ENCODE data around the gene FBXL13. TPM values are rescaled to one million over a fixed set of nuclear protein-coding genes. Genes with fewer than 3 reads are reported as not detected.

The FBXL13 gene
- total RNA-seq, 3 donors from 2014 or later (not counting 1 experiment from before 2014, with no cell fraction given): 0.70 to 0.89 (median 0.85) TPM

GRCh38 chr7:102918845-102919244 is 155.8 kb downstream of the FBXL13 start:
- Histone ChIP-seq H3K4me3 (ENCODE audit: low read length) (no peak overlapping the region), H3K9me3 (ENCODE audit: control insufficient read depth, insufficient read depth, low read length) (no peaks in the 10 kb centered on the region), H3K4me1 (ENCODE audit: control insufficient read depth, insufficient read depth, low read length) (no peaks in the 10 kb centered on the region), H3K36me3 (ENCODE audit: control insufficient read depth, insufficient read depth, low read length) (no peaks in the 10 kb centered on the region), H3K27me3 (ENCODE audit: control insufficient read depth, insufficient read depth, low read length) (no peaks in the 10 kb centered on the region), H3K27ac (ENCODE audit: low read length) (no peak overlapping the region)
- Mint-ChIP-seq H3K9me3 (no peaks in the 10 kb centered on the region), H3K36me3 (no peaks in the 10 kb centered on the region), H3K4me1 (no peaks in the 10 kb centered on the region), H3K27ac (no peak overlapping the region), H3K4me3 (no peak overlapping the region), H3K27me3 (ENCODE audit: low read depth in 2 of 2) (no peaks in the 10 kb centered on the region)
- intact Hi-C loops (cut with micrococcal nuclease): no loop called here
- no peak for DNase-seq
- no peak for ATAC-seq
- 69% methylated on average over 1 of the region's 1 CpG for WGBS (ENCODE audit: insufficient coverage)
- no peak for TF ChIP-seq CTCF (IDR thresholded peaks at IDR 0.05)

DNA sequence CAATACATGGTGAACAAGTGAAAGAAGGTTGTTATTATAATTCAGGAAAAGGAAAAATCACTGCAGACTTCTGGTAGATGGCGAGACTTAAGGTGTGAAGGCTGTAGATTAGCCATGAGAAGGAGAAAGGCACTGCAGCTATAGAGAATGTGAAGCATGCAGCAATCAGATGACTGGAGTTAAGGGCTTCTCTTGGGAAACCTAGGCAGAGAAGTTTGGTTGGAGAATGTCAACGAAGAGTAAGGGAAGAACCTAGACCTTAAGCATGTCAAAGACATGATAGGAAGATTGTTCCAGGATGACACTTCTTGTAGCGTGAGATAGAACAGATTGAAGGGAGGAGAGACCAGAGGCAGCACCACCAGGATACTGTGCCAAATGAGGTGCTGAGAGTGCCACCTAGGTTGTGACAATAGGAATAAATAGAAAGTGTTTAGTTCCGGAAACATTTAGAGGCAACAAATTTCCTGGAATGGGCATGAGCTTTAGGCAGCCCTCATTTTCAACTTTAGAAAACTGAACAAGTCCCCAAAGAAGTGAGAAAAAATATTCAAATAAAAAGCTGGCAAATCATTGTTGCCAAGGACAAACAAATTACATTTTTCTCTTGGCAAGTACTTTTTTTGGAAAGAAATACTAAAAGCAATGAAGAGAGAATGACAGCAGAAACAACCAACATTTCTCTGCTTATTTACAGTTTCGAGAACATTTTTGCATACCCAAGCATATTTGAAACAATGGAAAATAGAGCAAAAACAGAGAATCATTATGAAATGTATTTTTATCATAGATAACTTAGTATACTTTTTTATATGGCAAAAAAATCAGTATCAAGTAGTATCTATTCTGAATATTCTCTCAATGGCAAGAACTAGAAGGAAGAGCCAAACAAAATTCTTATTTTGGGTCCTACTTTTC is 156.9 kb downstream of the FBXL13 start:
- peaks cover 0 to 10% of the 10 kb centered on the region in 2 donors for H3K27me3 Mint-ChIP-seq (ENCODE audit: low read depth in 2 of 2)
- H3K9me3 Mint-ChIP-seq: no peaks in the 10 kb centered on the region
- ATAC-seq (no peak), DNase-seq (no peak)
- WGBS (ENCODE audit: insufficient coverage): 88% methylated on average over 4 of the region's 5 CpGs
- H3K27ac Mint-ChIP-seq: no peak overlapping the region
- H3K9me3 ChIP-seq (ENCODE audit: control insufficient read depth, insufficient read depth, low read length): no peaks in the 10 kb centered on the region
- H3K27me3 ChIP-seq (ENCODE audit: control insufficient read depth, insufficient read depth, low read length): no peaks in the 10 kb centered on the region
- no peaks in the 10 kb centered on the region for H3K36me3 ChIP-seq (ENCODE audit: control insufficient read depth, insufficient read depth, low read length)
- no peaks in the 10 kb centered on the region for H3K4me1 ChIP-seq (ENCODE audit: control insufficient read depth, insufficient read depth, low read length)
- intact Hi-C loops (cut with micrococcal nuclease): no loop called here
- no peak overlapping the region for H3K27ac ChIP-seq (ENCODE audit: low read length)
- no peaks in the 10 kb centered on the region for H3K4me1 Mint-ChIP-seq
- no peaks in the 10 kb centered on the region for H3K36me3 Mint-ChIP-seq
- no peak for TF ChIP-seq CTCF (IDR thresholded peaks at IDR 0.05)
- no peak overlapping the region for H3K4me3 ChIP-seq (ENCODE audit: low read length)
- no peak overlapping the region for H3K4me3 Mint-ChIP-seq

DNA sequence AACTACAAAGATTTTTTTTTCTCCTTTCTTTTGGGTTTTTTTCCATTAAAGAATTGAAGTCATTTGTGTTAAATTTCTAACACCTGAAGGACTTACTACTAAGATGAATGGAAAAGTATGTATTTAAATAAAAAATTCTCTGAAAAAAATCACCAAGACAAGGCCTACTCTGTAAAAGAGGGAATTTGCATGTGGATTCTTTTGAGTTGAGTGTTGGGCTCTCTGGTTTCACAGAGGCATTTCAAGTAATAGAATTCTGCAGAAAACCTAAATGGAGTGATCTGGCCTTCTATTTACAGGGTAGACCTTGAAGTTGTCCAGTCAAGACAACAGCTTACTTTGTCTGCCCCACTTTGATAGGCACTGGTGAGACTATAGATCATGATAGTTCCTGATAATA is 157.7 kb downstream of the FBXL13 start:
- Histone ChIP-seq H3K9me3 (ENCODE audit: control insufficient read depth, insufficient read depth, low read length) (no peaks in the 10 kb centered on the region), H3K4me1 (ENCODE audit: control insufficient read depth, insufficient read depth, low read length) (no peaks in the 10 kb centered on the region), H3K36me3 (ENCODE audit: control insufficient read depth, insufficient read depth, low read length) (no peaks in the 10 kb centered on the region), H3K27me3 (ENCODE audit: control insufficient read depth, insufficient read depth, low read length) (no peaks in the 10 kb centered on the region), H3K27ac (ENCODE audit: low read length) (no peak overlapping the region), H3K4me3 (ENCODE audit: low read length) (no peak overlapping the region)
- Mint-ChIP-seq H3K4me1 (no peaks in the 10 kb centered on the region), H3K9me3 (no peaks in the 10 kb centered on the region), H3K4me3 (no peak overlapping the region), H3K36me3 (no peaks in the 10 kb centered on the region), H3K27me3 (ENCODE audit: low read depth in 2 of 2) (peaks cover 0 to 18% of the 10 kb centered on the region in 2 donors), H3K27ac (no peak overlapping the region)
- ATAC-seq (no peak), DNase-seq (no peak)
- intact Hi-C loops (cut with micrococcal nuclease): no loop called here
- TF ChIP-seq CTCF (IDR thresholded peaks at IDR 0.05): no peak
